Eye (tissue), 1 donor: ENCODE measurements around the gene TSPO.

Experiments
- DNase-seq: peaks from one replicate; pipeline ENCODE4 v3.0.0-alpha.2; 2015

Gene TSPO

DNA sequence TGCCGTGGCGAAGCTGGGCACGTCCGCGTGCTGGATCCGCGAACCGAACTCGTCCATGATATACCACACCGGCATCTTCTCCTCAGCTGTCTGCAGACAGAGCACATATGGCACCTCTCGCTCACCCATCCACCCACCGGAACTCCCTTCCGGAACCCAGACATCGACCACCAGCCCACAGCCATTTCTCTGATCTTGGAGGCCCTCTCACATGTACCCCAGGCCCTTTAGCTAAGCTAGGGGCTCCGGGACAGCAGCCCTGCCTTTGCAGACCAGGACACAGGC lies 28.5 kb downstream of the TSPO start:
- DNase-seq, result no peak

DNA sequence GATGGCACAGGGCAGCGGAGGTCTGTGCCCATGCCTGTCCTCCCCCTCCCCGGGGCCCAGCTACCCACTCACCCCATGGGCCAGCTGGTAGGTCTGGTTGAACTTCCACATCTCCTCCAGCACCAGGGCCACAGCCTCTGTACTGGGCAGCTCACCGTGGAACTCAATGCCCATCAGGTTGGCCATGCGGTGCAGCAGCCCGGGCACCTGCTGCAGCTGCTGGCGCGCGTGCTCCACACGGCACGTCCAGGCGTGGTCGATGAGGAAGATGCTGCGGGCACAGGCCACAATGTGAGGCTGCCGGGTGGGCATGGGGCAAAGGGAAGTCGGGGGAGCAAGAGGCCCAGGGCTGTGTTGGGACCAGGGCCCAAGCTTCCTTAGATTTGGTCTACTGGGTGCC lies 29.3 kb downstream of the TSPO start:
- DNase-seq, result no peak

DNA sequence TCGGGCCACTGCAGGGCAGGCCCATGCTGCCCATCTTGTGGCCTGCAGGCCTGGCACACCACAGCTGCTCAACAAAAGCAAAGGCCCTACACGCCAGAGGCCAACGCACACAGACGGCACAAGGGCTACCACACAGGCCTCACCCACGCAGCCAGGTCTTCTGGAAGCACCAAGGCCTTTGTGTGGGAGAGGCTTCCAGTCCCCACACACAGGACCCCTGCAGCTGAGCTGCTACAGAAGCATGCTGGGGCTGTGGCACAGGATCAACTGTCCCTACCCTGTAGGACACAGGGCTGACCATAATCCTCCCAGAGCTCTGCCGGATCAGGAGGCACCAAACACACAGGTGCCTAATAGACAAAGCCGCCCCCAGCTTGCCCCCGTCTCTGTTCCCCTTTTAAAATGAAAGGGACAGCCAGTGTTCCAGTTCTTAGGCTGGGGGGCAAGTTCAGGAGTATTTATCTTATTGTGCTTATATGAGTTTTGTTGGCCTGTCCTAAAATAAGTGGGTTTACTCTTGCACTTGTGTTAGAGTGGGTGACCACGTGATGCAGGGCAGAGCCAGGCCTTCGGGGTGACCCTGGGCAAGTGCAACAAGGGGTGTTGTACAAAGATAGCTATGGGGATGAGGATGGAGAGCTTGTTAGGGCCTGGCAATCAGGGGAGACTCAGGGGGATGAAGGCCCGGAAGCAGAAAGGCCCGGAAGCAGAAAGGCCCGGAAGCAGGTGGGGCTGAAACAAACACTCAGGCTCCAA lies 30.1 kb downstream of the TSPO start:
- DNase-seq, result no peak

DNA sequence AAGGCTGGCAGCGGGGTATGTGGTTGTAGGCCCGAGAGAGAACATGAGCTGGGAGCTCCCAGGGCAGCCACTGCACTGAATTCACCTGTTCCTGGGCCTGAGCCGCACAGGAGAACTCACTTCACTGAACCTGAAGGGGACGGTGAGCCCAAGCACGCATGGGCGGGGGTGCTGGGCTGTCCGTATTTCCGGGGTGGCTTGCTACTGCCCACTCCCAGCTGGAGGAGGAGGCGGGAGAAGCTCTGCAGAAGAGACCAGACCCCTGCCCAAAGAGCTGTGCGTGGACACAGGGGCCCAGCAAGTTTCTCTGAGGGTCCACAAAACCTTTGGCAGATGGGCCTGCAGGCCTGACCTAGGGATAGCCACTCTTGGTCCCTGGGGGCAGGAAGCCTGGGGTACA lies 30.8 kb downstream of the TSPO start:
- DNase-seq, result no peak

DNA sequence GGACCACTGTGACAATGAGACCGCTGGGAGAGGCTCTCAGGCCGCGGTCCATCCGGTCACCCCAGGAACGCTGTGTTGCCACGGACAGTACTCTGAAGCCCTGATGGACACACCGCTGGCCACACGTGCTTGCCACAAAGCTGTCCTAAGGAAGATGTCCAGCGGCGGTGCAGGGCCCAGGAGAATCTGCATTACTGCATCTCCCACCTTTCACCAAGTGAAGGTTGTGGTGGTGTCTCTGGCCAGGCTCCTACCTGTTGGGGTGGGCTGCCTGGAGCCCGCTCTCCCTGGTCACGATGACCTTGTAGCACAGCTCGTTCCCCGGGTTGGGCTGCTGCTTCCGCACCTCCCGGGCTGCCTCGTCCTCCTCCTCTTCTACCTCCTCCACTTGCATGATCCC lies 31.4 kb downstream of the TSPO start:
- no peak for DNase-seq

DNA sequence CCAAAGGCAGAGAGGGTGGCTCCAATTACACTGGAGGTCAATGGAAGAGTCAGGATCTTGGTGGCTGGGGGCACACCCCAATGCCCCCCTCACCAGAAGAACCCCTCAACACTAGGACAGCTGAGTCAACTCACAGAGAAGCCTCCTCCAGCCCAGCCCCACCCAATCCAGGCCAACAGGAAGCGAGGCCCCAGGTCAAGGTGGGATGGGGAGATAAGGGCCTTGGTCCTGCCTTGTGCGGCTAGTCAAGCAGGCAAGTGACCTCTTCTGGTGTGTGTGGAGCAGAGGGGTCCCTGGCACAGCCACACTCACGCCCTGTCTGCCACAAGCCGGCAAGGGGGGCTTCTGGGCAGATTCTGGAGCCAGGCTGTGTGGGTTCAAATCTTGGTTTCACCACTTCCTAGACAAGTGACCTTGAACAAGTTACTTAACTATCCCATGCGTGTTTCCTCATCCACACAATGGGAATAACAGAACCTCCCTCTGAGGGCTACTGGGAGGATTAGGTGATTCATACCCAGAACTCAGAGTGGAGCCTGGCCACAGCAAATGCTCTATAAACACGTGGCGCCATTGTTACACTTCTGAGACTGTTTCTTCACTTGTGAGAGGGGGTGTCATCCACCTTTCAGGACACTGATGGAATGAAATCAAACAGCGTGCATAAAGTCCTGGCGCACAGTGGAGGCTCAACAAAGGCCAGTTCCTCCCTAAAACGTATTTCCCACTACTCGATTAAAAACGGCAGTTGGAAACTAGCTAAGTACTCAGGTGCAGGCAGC lies 32.3 kb downstream of the TSPO start:
- no peak for DNase-seq

DNA sequence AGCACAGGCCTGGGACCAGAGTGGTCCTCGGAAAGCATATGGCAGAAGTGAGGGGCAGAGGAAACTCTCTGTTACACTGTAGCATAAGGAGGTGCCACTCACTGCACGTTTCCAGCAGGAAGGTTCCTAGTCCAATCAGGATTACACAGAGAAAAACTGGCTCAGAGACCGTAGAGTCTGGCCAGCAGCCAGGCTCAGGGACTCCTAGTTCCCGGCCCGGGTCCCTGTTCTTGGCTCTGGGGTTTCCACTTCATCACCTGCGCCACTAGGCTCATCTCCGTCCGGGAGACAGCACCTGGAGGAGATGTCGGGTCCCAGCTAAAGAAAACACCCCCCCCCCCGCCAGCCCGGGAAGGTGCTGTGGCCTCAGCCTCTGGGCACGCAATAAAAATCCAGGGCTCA lies 34.5 kb downstream of the TSPO start:
- DNase-seq, result peak; percentile 64

DNA sequence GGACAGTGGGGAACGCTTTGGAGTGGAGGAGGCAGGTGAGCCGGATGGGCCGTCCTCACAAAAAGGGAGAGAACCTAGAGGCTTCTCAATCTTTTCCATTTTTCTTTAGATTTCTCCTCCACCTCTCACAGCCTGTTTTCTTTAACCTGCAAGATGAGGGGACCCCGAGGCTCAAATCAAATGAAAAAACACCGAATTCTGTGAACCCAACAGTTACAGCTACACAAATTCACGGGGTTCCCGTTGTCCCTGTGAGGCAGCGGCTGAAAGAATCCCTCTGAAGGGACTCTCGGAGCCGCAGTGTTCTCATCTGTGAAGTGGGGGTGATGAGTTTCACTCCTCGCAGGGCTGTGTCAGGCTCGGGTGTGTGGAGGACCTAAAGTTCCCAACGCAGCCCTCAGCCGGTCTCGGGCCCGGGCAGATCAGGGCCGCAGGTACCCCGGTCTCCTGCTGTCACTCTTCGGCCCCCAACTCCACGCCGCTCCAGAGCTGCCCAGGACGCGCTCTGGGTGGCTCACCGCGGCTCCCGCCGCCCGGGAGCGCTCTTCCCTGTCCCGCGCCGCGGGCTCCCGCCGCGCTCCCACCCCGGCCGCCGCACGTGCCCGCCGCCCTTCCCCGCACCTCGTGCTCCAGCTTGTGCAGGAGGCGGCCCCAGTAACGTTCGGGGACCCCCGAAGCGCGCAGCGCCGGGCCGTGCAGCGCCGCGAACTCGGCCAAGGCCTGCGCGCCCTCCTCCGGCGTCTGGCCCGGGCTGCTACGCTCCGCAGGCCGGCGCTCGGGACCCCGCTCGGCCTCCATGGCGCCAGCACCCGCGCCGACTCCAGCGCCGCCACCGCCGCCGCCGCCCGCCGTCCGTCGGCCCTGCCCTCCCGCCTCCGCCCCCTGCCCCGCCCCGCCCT lies 35.2 kb downstream of the TSPO start, which contains the start of gene TTLL12:
TSS of gene TTLL12 (minus strand) at position 863 of the 899 bp plus-strand sequence. CDS start at position 798, 65 bp downstream.
- DNase-seq, result peak; percentile 79

DNA sequence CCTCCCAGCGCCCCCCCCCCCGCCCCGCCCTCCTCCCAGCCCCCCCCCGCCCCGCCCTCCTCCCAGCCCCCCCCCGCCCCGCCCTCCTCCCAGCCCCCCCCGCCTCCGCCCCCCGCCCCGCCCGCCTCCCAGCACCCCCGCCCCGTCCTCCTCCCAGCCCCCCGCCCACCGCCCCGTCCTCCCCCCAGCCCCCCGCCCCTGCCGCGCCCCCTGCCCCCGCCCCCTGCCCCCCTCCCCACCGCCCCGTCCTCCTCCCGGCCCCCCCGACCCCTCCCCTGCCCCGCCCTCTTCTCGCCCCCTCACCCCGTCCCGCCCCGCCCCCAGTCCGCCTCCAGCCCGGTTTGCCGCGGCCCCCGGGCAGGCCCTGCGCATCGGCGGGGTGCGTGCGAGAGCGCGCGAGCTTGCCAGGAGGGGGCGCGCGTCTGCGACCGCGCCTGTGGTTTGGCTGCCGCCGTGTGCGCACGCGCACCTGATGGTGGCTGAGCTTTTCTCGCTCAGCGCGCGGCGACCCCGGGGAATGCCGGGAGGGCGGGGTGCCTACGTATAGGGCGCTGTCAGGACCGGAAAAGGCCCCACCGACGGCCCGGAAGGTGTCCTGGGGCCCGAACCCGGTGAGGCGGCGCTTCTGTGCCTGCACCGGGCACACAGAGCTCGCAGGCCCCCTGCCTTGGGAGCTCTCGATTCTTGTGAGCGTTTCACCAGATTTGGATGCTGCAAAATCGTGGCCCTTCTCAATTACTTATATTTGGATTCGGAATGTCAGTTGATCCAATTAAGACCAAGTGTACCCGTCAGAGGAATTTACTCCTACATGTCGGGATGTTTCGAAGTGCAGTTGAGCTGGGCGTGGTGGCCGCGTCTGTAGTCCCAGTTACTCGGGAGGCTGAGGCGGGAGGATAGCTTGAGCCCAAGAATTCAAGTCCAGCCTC lies 36.1 kb downstream of the TSPO start:
- DNase-seq, result peak; percentile 97

DNA sequence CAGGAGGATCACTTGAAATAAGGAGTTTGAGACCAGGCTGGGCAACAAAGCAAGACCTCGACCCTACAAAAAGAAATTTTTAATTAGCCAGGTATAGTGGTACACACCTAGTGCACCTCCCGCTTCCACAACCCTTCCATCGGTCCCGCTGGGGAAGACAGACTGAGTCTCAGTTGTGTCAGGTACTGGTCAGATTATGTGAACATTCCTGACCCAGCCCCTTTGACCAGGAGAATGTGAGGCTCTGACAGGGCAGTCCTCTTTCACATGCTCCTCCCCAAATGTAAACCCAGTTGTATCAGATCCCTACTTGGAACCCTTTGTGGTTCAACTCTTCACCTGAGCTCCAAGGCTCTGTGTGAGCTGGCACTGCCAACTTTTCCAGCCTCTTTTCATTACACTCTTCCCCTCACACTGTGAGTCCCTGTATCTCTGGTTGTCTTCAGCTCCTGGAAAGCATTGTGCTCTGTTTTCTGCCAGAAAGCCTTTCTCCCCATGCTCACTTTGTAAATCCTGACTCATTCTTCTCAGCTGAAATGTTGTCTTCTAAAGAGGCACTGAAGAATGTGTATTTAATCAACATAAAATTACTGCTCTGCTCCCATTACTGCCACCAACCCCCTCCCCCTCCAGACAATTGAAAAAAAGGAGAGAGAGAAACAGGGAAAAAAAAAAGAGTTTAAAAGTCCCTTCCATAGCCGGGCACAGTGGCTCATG lies 37.6 kb downstream of the TSPO start:
- no peak for DNase-seq

DNA sequence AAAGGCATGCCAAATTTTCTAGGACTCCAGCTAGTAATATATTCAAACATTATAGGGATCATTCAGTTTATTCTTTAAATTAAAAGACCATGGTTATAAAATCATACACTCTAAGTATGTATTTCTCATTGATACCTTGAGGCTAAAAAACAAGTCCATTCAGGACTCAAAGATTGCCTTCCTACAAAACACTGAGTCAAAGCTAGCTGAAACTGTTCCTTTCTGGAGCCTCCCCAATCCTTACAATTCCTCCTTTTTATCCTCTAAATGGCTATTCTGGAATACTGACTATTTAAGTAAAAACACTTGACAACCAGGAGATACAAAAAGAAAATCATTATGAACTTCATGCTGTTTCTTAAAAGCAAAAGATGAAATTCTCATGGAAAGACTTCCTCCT lies 40.5 kb downstream of the TSPO start:
- no peak for DNase-seq

DNA sequence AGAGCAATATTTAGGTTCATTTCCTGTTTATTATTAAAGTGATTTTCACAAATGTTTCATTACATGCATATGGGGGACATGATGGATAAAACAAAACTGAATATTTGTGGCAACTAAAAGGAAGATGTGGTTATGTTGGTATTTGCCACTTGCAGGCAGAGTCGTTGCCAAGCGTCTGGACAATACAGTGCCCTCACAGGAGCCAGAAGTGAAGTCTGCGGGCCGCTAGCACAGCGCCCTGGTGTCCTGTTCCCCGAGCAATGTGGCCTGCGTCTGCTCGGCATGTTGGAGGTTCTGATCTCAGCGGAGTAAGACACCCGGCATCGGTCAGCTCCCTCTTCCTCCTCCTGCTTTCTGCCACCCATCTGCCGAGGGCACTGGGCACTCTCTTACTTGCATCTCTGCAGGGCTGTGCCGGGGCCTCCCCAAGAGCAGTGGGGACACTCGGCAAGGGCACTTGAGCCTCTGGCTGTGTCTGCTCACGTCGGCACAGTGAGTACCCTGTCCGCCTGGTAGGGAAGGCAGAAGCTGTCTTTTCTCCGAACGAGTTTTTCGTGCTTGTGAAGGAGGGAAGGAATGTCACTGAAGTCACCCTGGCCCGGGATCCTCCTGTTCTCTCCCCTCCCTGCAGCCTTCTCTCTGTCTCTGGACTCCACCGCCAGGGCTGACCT lies 46.0 kb downstream of the TSPO start:
- DNase-seq, result no peak

DNA sequence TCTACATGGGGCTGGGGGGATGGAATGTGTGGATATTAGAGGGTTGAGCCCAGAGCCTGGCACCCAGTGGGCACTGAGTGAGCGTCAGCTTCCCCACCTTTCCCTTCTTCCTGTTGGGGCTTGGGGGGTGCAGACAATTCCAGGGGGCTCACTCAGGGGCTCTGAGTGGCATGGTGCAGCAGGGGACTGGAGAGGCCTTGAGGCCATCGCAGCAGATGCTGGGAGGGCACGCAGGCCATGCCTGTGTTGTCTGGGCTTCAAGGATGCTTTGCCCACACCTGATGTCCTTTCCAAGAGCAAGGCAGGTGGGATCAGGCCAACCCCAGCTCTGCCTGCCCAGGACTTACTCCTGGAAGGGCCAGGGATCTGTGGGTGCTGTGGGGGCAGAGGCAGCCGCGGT lies 46.8 kb downstream of the TSPO start:
- DNase-seq, result no peak

DNA sequence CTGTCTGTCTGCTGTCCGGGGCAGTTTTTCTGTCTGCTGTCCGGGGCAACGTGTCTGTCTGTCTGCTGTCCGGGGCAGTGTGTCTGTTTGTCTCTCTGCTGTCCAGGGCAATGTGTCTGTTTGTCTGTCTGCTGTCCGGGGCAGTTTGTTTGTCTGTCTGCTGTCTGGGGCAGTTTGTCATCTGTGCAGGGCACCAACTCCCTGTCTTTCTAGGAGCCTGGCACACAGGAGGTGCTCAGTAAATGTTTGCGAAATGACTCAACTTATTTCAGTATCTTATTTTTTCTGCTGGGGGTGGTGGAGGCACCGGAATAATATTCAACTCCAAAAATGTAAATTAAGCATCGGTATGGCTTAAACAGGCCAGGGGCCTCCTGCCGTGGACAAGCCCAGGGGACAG lies 47.6 kb downstream of the TSPO start:
- DNase-seq, result no peak

DNA sequence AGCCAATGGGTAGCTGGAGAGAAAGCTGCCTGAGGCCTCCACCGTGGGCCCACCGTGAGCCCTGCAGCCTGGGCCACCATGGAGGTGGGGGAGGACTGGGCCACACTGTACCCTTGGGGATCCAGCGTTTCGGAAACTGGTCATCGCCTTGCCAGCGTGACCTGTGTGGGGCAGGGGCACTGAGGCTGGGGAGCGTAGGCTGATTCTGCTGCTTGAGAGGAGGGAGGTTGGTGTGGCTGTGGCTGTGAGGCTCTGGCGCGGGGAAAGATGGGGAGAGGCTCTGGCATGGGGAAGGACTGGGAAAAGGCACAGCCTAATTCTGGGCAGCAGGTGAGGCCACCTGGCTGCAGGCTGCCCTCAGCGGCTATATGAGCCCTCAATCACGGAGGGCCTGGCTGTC lies 48.2 kb downstream of the TSPO start:
- DNase-seq, result no peak

DNA sequence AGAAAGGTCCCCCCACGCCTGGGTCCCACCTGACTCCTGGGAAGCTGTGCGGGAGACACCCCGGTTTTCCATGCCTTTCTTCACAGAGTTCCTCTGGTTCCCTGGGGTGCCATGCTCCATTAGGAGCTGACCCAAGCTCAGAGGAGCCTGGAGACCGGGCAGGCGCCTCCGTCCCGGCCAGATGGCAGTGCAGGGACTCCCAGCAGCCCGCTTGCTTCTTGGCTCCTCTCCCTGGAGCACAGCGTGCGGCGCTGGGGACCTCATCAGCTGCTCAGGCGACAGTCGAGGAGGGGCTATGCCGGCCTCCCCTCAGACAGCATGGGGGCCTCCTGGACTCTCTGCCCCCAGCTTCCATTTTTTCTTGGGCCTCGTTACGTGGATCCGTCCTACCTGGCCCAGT lies 48.7 kb downstream of the TSPO start:
- DNase-seq, result no peak

DNA sequence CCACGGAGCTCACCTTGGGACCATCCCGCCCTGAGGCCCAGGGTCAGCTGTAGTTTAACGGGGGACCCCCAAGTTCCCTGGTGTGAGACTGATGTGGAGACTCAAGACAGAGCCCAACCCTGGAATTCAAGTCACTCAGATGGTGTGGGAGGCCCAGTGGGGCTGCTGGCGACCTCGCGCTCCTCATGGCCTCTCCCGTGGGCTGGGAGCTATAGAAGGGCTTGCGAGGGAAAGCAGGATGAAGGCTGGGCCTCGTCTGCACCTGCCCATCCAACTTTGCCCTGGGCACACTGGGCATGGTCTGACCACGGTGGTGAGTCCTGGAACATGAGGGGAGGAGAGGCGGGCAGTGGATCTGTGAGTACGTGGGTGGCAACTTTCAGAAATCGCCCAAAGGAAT lies 49.2 kb downstream of the TSPO start:
- DNase-seq, result no peak

DNA sequence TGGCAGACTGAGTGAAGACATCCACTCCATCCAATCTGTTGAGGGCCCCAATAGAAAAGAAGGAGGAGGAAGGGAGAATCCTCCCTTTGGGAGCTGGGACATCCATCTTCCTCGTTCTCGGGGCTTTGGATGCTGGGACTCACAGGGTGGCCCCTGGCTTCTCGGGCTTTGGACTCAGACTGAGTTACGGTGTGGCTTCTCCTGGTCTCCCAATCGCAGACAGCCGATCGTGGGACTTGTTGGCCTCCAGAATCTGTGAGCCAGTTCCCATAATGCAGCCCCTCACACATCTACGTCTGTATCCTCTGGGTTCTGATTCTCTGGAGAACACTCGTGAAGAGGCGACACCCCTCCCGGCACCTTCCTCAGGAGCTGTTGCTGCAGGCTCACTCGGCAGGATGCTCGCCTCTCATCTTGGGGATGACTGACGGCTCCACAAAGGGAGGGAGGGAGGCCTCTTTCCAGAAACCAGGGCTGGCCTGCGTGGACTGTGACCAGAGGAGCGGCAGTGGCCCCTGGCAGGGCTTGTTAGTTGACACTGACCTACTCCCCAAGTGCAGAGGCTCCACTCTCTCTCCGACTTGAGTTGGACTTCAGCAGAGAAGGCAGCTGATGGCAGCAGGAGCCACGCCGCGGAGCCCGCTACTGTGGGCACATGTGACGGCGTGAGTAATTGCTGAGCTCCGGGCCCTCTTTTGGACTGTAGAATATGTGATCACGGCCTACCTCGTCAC lies 50.3 kb downstream of the TSPO start:
- no peak for DNase-seq

DNA sequence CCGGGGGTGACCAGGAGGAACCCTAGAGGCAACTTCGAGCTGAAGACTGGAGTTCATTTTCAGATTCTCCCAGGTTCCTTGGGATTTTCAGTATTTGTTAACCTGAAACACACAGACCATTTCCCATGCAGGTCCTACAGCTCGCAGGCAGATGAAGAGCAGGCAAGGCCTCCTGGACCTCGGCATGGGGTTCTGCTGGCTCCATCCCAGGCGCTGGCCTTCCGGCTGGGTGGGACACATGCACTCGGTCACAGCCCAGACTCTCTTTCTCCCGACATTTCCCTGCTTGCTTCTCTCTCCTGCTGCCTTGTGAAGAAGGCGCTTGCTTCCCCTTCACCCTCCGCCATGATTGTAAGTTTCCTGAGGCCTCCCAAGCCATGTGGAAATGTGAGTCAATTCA lies 51.0 kb downstream of the TSPO start:
- no peak for DNase-seq

DNA sequence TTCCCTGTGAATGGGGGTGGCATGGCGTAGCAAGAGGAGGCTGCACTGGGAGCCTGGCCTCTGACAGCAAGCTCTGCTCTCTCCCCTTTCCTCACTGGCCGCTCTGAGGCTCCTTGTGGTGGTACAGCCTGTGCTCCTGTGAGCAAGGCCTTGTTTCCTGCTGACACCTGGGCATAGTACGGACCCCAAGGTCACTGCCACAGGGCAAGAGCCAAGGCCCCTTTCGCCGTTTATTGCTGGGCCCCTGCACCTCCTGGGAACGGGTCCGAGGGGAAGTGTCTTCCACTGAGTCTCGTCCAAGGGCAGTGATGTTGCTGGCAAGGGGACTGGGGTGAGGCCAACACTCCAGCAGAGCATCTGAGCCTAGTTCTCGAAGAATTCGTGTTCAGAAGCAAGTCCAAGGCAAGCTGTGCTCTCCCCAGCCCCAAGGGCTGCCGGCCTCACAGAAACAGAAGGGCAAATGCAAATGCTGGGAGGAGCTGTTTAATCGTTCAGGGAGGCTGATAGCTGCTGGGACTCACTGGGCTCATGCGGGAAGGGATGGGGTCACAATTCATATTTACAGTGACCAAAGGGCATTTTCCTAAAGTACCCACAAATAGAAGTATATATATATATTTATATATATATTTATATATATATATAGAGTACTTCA lies 51.5 kb downstream of the TSPO start:
- no peak for DNase-seq
